GM21576 (cell line): ENCODE results near the gene DGKB.
"Not testable (repeated sequence)": the region's sequence is repeated elsewhere in the genome, so short reads cannot be mapped to it uniquely, and the experiment has no call there.

ENCODE experiments used
- ATAC-seq: cut with Tn5 transposase; IDR thresholded peaks from one replicate; pipeline ENCODE4 v1.9.1; 2021; ENCODE audit warnings: mild to moderate bottlenecking, moderate library complexity; ENCODE audit not compliant: unreplicated experiment

DGKB gene

DNA sequence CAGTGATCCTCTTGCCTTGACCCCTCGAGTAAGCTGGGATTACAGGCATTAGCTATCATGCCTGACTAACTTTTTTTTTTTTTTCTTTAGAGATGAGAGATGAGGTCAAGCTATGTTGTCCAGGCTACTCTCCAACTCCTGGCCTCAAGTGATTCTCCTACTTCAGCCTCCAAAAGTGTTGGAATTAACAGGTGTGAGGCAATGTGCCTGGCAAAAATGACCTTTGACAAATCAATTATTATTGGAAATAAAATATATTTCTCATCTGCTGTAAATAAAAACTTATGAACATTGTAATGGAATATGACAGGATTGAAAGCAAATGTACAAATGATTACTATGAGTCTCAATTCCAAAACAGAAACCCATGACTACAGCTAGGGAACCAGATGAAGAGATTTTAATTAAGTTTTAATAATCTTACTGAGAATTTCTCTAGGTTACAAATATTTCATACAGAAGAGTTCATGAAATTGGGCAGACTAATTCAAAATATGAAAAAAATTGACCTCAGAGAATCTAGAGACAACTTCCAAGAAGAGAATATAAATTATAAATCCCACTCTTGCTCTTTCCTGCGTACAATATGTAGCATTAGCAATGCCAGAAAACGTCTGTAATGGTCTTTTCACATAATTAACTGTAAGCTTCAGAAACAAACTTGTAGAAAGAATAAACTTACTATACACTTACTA lies 414.7 kb downstream of the DGKB start:
- no peak for ATAC-seq

DNA sequence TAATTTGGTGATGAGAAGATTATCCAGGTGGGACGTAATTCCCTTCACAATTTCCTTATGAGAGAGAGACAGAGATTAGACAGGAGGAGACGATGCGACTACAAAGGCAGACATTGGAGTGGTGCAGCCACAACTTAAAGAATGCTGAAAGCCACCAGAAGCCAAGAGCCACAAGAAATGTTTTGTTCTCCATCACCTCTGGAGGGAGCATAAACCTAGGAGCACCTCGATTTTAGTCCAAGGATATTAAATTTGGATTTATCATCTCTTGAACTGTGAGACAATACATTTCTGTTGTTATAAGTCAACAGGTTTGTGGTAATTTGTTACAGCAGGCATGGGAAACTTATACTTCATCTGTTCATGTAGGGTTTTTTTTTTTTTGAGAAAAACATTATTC lies 418.9 kb downstream of the DGKB start:
- no peak for ATAC-seq

DNA sequence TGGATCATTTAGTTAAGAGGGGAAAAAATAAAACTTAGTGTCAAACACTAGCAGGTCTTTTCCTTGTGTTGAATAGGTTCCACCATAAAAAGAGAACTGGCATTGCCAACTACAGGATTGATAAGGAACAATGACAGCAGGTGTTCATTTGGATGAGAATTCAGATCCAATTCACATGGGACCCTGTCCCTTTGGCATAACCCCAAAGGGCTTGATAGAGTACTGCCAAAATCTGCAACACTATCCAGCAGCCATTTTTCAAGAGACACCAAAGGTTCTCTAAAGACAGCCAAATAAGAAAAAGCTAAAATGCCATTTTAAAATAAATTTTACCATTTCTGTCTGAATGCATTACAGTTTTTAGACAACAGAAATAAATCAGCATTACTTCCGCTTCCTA lies 422.3 kb downstream of the DGKB start:
- ATAC-seq, result no peak

DNA sequence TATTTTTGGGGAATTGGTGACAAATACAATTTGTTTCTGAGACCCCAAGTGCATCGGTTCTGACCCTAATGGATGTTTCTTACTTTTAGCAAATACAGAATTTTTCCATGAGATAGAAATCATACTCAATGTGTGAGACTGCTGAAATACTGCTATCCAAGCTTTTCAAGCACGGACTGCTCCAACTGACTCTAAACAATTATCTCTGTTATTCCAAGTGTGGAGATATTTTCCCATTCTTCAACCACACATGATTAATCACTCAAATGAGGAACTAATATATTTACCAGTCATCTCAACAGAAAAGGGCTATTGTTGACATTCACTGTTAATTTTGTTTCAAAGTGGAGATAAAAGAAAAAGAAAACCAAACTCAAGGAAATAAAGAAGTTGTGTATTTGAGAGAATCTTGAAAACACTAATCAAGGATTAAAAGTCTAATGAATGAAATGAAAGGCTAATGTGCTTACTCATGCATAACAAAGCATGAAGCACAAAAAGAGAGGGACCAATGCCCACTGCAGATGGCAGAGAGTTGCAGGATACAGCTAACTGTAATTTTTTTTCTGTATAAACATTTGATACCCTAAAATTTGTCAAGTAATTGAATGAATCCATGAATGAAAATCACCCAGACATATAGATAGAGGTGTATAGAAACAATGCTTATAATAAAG lies 423.6 kb downstream of the DGKB start:
- no peak for ATAC-seq

DNA sequence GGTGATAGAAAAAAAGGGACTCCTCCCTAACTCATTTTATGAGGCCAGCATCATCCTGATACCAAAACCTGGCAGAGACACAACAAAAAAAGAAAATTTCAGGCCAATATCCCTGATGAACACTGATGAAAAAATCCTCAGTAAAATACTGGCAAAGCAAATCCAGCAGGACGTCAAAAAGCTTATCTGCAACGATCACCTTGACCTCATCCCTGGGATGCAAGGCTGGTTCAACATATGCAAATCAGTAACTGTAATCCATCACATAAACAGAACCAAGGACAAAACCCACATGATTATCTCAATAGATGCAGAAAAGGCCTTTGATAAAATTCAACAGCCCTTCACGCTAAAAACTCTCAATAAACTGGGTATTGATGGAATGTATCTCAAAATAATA lies 440.8 kb downstream of the DGKB start:
- ATAC-seq, result not testable (repeated sequence)

DNA sequence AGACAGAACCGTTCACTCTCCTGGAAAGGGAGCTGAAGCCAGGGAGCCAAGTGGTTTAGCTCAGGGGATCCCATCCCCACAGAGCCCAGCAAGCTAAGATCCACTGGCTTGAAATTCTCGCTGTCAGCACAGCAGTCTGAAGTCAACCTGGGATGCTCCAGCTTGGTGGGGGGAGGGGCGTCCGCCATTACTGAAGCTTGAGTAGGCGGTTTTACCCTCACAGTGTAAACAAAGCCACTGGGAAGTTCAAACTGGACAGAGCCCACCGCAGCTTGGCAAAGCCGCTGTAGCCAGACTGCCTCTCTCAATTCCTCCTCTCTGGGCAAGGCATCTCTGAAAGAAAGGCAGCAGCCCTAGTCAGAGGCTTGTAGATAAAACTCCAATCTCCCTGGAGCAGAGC lies 443.7 kb downstream of the DGKB start:
- ATAC-seq, result not testable (repeated sequence)

DNA sequence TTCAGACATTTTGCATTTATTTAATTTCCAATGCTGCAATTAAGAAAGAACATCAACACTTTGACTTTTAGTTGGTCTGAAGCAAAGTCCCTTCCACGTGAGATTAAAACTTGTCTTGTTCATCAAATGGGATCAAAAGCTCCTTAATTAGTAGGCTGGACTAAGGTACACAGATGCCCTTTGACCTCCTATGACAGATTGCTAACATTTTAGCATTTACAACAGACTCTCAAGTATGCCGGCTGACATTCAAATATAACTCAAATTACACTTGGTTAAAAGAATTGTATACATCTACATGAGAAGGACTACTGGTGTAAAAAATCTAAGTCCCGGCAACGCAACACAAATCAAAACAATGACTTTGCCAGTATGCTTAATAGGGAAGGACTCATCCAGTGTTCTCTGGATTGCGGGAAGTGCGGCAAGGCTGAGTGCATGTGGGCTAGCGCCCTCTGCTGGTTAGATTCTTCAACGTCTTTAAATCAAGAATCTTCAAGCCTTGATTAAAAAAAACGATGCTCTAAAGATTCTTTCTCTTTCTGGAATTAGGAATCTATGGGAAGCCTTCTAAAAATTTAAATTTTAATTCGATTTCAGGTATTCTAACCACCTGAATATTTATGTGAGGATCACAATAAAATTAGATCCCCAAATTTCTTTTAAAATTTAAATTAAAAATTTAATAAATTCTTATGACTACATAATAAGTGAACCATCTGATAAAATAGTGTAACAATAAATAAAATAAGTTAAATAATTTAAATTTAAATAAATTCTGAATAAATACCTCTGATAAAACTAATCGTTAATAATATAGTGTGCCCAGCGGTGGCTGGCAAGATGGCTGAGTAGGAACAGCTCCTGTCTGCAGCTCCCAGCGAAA lies 444.7 kb downstream of the DGKB start:
- ATAC-seq, result no peak

DNA sequence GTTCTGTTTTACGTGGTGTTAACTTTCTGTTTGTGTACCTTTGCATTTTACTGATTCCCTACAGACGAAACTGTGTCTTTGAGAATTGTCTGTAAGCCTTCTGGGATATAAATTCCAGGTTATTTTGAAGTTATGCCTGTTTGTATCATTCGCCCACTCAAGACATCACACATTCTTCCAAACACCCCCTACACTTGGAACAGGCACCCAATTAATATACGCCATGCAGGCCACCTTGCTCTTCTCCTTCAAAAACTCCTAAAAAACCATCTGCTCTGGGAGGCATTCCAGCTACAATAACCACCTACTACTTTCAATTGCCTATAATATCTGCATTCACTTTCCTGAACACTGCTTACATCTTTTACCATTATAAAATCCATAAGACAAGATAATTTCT lies 453.3 kb downstream of the DGKB start:
- no peak for ATAC-seq

DNA sequence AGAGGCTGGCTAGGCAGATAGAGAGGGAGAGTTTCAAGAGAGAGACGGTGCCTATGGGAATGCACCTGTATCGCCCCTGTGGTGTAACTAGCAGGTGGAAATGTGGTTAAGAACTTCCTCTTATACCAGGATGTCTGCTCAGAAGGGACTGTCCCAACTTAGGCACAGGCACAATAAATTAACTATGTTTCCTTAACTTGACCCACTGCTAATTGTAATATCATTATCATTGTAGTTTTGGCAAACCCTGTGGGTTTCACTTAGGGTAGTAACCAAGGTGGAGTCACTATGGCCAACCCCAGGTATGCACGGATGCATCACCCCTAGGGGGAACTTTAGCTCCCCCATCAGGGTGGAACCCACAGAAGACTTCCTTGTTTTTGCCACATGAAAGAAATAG lies 455.7 kb downstream of the DGKB start:
- ATAC-seq, result no peak

DNA sequence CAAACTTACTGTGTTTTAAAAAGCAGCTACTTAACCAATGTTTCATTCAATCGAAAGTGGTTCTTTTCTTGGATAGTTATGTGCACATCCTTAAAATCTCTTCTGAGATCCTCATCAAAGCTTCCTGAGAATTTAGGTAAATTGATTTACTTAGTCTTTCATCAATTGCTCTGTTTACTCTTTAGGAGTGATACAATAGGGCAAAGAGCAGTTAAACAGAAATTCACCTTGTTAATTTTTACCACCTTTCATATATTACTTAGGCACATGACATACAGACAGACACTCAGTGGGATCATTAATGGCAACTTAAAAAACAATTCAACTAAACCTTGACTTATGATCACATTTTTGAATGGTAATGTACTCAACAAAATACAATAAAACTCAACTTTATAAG lies 456.3 kb downstream of the DGKB start:
- ATAC-seq, result no peak

DNA sequence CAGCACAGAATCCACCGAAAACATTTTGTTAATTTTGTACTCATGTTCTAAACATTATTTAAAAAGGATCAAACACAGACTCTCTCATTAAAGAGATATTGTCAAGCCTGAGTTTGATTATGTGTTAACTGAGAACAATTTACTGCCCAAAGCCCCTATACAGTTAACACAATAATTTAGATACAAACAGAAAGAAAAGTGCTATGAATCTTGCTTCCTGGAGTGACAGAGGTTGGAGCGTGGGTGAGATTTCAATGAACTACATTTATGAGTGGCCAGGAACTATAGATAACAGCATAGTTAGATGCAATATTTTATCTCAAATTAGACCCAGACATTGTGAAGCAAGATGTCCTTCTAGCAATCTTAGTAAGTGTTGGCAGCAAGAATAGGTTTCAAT lies 464.2 kb downstream of the DGKB start:
- ATAC-seq, result no peak

DNA sequence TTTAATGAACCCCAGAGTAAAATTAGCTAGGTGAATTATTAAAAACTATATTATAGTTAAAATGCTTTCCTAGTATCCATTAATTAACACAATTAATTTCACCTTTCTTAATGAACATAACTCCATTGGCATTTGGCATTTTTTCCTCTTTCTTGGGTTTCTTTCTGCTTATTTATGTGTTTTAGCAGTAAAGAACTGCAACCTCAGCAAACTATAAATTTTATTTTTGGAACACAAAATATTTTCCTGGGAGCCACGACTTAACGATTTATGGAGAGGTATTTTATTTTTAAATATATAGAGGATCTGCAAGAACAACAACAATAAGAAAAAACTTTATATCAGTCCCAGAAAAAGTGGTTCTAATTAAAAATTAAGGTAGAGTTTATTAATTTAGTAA lies 465.7 kb downstream of the DGKB start:
- no peak for ATAC-seq

DNA sequence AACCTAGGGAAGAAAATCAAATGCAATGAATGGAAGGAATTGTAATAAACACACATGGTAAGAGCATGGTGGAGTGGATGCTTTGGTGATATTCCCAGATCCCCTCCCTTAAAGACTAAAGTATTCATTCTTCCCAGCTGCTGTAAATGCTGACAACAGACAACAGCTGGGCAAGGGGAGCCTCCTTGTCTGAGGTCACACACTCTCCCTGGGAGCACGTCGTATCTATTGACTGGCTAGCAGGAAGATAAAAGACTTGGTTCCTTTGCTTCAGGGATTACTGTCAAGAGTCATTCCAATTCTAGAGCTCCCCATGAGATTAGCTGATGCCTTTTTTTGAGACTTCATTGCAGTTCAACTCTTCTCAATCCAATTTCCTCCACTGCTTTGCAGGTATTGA lies 469.6 kb downstream of the DGKB start:
- no peak for ATAC-seq

DNA sequence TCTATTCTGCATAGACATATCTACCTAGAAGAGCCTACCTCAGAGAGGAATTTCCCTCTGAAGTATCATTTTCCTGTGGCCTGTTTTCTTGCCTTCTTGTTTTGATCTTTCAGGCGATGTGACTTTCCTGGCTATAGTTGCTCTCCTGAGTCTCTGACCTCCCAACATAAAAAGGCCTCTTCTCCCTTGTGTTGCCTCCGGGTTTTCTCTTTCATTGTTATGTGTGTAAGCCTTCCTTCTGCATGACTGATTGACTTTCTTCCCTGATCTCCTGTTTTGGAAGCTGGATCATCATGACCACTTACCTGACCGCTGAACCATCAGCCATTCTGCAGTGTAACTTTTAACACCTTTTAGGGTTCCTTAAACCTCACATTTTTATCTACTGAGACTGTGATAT lies 471.6 kb downstream of the DGKB start:
- no peak for ATAC-seq

DNA sequence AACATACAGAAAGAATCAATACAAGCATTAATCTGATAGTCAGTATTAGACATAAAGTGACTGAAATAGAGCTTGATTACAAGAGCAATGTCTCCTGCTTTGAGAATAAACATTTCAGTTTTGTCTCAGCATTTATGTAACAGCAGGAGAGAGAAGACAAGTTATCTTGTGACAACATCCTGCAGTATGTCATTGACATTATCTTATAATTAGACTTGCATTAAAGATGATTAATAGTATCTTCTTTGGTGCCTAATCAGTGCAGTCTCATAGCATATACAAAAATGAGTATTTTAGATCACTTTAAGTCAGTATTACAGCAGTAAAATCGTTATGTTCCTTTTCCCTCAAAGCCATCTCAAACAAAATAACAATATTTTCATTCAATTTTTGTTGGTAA lies 477.0 kb downstream of the DGKB start:
- ATAC-seq, result no peak

DNA sequence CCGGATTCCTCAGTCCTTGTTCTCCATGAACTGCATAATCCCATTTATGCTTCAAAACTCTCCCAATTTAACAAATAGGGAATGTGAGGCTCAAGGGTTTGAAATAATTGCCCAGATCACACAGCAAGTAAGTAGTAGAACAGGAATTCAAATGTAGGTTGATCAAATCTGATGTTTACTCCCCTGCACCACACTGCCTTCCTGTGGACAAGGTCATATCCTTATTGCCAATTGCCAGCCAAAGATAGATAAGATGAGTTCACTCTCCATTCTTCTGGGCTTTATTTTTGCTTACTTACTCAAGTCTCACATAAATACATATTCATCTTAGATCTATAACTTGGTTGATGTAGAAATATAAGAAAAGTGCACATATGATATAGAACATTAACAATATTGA lies 477.9 kb downstream of the DGKB start:
- ATAC-seq, result no peak

DNA sequence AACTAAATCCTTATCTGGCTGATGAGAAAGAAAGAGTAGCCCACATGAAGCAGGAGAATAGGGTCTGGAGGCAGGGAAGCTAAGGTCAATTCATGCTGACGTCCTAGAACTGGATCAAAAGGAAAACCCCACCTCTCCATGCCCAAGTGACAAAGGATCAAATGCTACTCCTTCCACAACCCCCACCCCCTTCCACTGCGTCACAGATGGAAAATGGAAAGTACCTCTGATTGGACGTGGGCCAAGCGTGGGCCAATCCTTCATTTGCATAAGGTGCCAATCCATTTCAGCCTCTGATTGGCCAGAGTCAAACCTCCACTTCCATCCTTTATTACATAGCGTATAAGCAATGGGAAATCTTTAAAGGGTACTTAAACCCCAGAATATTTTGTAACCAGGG lies 481.8 kb downstream of the DGKB start:
- no peak for ATAC-seq

DNA sequence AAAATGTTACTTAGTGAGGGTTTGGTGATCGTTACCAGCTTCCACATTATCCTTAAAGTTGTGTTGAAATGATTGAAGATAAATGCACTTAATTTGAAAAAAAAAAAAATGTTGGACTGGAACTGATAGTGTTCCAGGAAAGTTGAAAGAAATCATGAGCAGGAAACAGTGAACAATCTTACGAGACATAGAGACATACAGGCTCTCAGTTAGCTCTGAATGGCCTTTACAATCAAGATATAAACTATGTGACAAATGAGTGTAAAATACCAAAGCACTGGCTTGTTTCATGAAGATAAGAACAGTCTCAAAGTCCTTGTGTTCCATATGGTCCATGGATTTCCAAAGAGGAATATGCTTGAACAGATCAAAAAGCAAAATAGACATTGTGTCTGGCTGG lies 483.0 kb downstream of the DGKB start:
- no peak for ATAC-seq

DNA sequence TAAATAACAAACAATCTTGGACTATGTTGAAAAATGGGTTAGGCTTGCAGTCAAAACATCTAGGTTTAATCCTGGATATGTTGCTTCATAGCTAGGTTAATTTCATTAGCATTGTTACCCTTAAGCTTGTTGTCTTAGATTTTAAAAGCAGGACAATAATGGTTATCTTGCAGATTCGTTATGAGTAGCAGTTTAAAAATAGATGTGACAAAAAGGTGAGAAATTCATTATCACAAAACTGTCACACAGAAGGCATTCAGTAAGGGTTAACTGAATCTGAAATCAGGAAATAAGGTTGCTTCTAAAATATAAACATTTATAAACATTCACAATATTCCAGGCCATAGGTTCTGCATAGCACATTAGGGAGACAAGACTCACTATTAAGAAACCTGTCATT lies 483.9 kb downstream of the DGKB start:
- no peak for ATAC-seq

DNA sequence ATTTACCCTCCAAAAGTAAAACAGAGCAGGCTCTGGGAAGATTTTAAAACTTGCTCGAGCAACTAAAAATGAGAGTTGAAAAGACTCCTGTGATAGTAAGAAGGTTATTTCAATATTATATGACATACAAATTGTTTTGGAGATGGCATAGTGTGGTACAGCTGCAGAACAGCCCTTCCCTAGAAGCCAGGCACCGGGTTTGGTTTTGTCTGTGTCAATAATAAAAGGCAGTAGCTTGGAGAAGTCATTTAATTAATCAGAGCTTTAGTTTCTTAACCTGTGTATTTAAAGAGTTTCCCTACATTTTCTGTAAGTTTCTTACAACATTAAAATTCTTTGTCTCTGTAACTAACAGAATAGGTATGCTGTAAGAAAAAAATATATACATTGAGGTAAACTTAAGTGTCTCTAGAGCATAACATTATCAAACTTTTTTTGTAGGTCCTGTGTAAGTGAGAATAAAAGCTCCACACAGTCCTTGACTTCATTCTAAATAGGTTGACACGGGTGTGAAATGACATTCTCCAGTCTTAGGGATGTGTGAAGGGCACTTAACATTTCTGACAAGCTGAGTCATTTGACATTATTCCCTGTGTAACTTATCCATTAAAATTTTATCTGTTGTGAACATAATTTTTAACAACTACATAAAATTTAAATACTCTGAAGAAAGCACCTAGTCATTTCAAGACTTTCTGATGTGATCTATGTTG lies 488.1 kb downstream of the DGKB start:
- no peak for ATAC-seq
